Esophagus muscularis mucosa (tissue), 4 donors: ENCODE results near the gene SLC45A3. TPM values are rescaled to one million over a fixed set of nuclear protein-coding genes. Genes with fewer than 3 reads are reported as not detected.

ENCODE experiments used
- DNase-seq: peaks from one replicate; pipeline ENCODE4 v3.0.0-alpha.2; 2017; ENCODE audit errors: extremely low spot score
- H3K27ac ChIP-seq, 4 donors: fragments of 200-600 bp; sonication (generic); replicated peaks in 1 of 4; 1 replicate in 3 of 4; 2 replicates in 1 of 4; pipeline ENCODE4 v1.5.1; 2016 to 2019; ENCODE audit warnings: mild to moderate bottlenecking in 1 of 4
- H3K27me3 ChIP-seq, 4 donors: fragments of 200-600 bp; sonication (generic); one replicate each; pipeline versions ENCODE4 v1.5.1 to v1.6.0; 2016 to 2019
- H3K36me3 ChIP-seq, 4 donors: fragments of 200-600 bp; sonication (generic); one replicate each; pipeline ENCODE4 v1.5.1; 2016 to 2019
- H3K4me1 ChIP-seq, 4 donors: fragments of 200-600 bp; sonication (generic); one replicate each; pipeline ENCODE4 v1.5.1; 2016 to 2019
- H3K4me3 ChIP-seq, 4 donors: fragments of 200-600 bp; sonication (generic); 1 replicate in 2 of 4; 2 replicates in 2 of 4; pipeline ENCODE4 v1.5.1; 2016 to 2019; ENCODE audit warnings: mild to moderate bottlenecking in 4 of 4, moderate library complexity in 1 of 4
- H3K9me3 ChIP-seq, 4 donors: fragments of 200-600 bp; sonication (generic); 1 replicate in 3 of 4; 2 replicates in 1 of 4; pipeline ENCODE4 v1.5.1; 2016 to 2019
- EP300 ChIP-seq: sonication (generic); formaldehyde crosslinking; IDR thresholded peaks from one replicate; pipeline ENCODE4 v1.6.1; 2017; ENCODE audit warnings: antibody characterized with exemption
- POLR2A ChIP-seq: fragments of 450-650 bp; IDR thresholded peaks from one replicate; pipeline ENCODE4 v1.6.1; 2017; ENCODE audit warnings: antibody characterized with exemption, moderate library complexity, mild to moderate bottlenecking, low read depth
- POLR2AphosphoS5 ChIP-seq, 2 donors: sonication (generic); formaldehyde crosslinking; IDR thresholded peaks; one replicate each; pipeline ENCODE4 v1.6.1; 2017; ENCODE audit warnings: antibody characterized with exemption in 2 of 2
- WGBS: methylation state at CpG from one replicate; pipeline ENCODE4 v1.1.5; 2018; 5-methylcytosine and 5-hydroxymethylcytosine counted together
- intact Hi-C: fragments of 100-400 bp; cut with DNase I; formaldehyde crosslinking; loops from one replicate; pipeline ENCODE4 v1.15.1; 2023
- total RNA-seq, 4 donors: library from RNA; depleted of rRNA; stranded (reverse); fragments of >200 nt; gene quantifications; one replicate each; pipeline versions ENCODE4 v1.1.0 to v1.2.1, GENCODE V29; 2016
- TF ChIP-seq, protein P1 (sequence below), 3 experiments: fragments of 200-600 bp in 2 of 3; fragments of 450-650 bp in 1 of 3; sonication (generic) in 2 of 3; IDR thresholded peaks; one replicate each; pipeline ENCODE4 v1.5.1; 2017 to 2019; ENCODE audit warnings: antibody characterized with exemption in 3 of 3, mild to moderate bottlenecking in 2 of 3, moderate library complexity in 1 of 3

Gene SLC45A3
- total RNA-seq, 4 donors from 2014 or later, result 0.86 to 1.7 (median 1.1) TPM

DNA sequence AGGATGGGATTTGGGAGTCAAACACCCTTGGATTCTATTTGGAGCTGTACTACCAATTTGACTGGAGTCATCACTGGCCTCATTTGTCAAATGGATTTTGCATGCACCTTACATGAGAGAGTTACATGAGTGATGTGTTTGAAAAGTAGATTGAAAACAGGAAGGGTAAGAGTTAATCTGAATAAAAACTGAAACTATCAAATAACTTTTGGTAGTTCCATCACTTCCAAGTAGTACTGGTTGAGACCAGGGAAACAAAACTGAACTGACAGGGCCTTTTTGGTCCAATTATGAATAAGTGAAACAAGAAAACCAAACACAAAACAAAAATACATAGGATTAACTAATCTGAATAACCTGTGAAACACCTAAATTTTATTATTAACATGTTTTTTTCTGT lies 39.5 kb upstream of the SLC45A3 start:
- H3K36me3 ChIP-seq, result peaks cover 34 to 100% (median 85%) of the 10 kb centered on the region in 4 donors
- no peak for DNase-seq
- no peaks in the 10 kb centered on the region for H3K27me3 ChIP-seq
- TF ChIP-seq EP300, result no peak
- TF ChIP-seq POLR2AphosphoS5 (IDR thresholded peaks at IDR 0.05), result no peak
- TF ChIP-seq, protein P1, sequence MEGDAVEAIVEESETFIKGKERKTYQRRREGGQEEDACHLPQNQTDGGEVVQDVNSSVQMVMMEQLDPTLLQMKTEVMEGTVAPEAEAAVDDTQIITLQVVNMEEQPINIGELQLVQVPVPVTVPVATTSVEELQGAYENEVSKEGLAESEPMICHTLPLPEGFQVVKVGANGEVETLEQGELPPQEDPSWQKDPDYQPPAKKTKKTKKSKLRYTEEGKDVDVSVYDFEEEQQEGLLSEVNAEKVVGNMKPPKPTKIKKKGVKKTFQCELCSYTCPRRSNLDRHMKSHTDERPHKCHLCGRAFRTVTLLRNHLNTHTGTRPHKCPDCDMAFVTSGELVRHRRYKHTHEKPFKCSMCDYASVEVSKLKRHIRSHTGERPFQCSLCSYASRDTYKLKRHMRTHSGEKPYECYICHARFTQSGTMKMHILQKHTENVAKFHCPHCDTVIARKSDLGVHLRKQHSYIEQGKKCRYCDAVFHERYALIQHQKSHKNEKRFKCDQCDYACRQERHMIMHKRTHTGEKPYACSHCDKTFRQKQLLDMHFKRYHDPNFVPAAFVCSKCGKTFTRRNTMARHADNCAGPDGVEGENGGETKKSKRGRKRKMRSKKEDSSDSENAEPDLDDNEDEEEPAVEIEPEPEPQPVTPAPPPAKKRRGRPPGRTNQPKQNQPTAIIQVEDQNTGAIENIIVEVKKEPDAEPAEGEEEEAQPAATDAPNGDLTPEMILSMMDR (IDR thresholded peaks at IDR 0.05), result no peak
- peaks cover 0 to 5% (median 0%) of the 10 kb centered on the region in 4 donors for H3K4me1 ChIP-seq
- intact Hi-C loops, result no loop called here
- no peak overlapping the region for H3K4me3 ChIP-seq
- no peak overlapping the region for H3K27ac ChIP-seq
- H3K9me3 ChIP-seq, result no peaks in the 10 kb centered on the region

DNA sequence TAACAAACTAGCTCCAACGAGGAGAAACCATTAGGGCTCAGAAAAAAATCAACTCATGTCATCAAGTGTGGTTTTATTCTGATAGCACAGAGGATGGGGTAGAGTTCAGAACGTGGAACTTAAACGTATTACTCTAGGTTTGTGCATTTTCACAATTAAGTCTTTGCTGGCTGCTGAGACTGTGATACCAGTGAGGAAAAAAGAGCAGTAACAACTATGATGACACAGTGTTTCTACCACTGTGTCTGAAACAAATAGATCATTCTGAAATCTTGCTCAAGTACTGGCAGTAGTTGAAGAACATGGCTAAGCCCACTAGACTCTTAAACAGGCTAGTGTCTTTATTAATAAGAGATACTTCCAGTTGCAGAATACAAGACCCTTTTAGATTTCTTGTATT lies 38.7 kb upstream of the SLC45A3 start:
- Histone ChIP-seq H3K9me3 (no peaks in the 10 kb centered on the region), H3K4me3 (no peak overlapping the region), H3K27me3 (no peaks in the 10 kb centered on the region), H3K27ac (no peak overlapping the region), H3K36me3 (peaks cover 34 to 96% (median 87%) of the 10 kb centered on the region in 4 donors), H3K4me1 (peaks cover 0 to 2% (median 0%) of the 10 kb centered on the region in 4 donors)
- TF ChIP-seq EP300 (no peak), POLR2AphosphoS5 (IDR thresholded peaks at IDR 0.05) (no peak), POLR2A (no peak)
- TF ChIP-seq, protein P1 (IDR thresholded peaks at IDR 0.05), result no peak
- intact Hi-C loops, result no loop called here
- WGBS, result 63% methylated on average over 3 of the region's 3 CpGs
- no peak for DNase-seq

- intact Hi-C loops, result no loop called here
- WGBS, result 86% methylated on average over 7 of the region's 7 CpGs
- TF ChIP-seq POLR2A (no peak), POLR2AphosphoS5 (IDR thresholded peaks at IDR 0.05) (no peak), EP300 (no peak)
- TF ChIP-seq, protein P1 (IDR thresholded peaks at IDR 0.05), result no peak
- Histone ChIP-seq H3K27me3 (no peaks in the 10 kb centered on the region), H3K4me3 (no peak overlapping the region), H3K27ac (no peak overlapping the region), H3K4me1 (peaks cover 0 to 14% (median 11%) of the 10 kb centered on the region in 4 donors), H3K9me3 (no peaks in the 10 kb centered on the region), H3K36me3 (peaks cover 34 to 72% (median 66%) of the 10 kb centered on the region in 4 donors)
- no peak for DNase-seq
Measured at GRCh38 chr1:205716371-205717132, 36.2 kb upstream of the SLC45A3 start.

- Histone ChIP-seq H3K36me3 (peaks cover 29 to 62% (median 58%) of the 10 kb centered on the region in 4 donors), H3K4me3 (no peak overlapping the region), H3K4me1 (peaks cover 4 to 20% (median 14%) of the 10 kb centered on the region in 4 donors), H3K27ac (no peak overlapping the region), H3K27me3 (no peaks in the 10 kb centered on the region), H3K9me3 (no peaks in the 10 kb centered on the region)
- intact Hi-C loops, result no loop called here
- no peak for TF ChIP-seq POLR2A
- no peak for TF ChIP-seq EP300
- TF ChIP-seq POLR2AphosphoS5 (IDR thresholded peaks at IDR 0.05), result no peak
- TF ChIP-seq, protein P1 (IDR thresholded peaks at IDR 0.05), result no peak
- WGBS, result 69% methylated on average over 5 of the region's 5 CpGs
- DNase-seq, result no peak
Measured at GRCh38 chr1:205715628-205716027, 35.3 kb upstream of the SLC45A3 start.
